ENCODE data around the gene ZNF512B. TPM values are rescaled to one million over a fixed set of nuclear protein-coding genes. Genes with fewer than 3 reads are reported as not detected.
"Not testable (repeated sequence)": the region's sequence is repeated elsewhere in the genome, so short reads cannot be mapped to it uniquely, and the experiment has no call there.

Gene ZNF512B
- total RNA-seq, 1 donor from 2014 or later = 13.7 TPM

DNA sequence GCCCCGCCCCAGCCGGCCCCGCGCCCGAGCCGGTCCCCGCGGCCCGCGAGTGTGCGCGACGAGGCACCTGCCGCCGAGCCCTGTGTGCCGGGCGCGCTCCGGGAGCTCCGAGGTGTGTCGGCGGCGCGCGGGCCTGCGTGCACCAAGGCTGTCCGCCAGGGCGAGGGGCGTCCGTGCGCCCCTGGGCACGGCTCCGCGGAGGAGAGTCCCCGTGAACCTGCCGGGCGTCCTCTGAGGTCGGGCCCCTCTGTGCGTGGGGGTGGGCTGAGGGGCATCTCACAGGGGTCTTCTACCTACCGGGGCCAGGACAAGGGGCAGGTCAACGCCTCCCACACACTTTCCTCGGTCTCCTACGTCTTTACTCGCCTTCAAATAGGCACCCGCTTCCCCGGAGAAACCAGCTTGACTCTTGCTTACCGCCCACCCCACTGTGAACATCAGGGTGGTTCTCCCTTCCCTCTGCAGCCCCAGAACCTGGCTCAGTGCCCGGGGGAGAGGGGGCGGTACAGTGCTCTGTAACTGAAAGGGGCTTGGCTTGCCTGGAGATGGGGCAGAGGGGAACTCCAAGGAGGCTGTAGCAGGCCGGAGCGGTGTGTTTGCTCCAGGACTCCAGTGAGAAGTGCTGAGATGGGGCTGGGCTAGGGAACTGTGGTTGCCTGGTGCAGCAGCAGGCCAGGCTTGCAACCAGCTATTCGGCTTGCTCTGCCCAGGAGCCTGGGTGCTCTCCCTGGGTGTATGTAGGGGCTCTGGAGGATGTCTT lies 10.0 kb upstream of the ZNF512B start, which contains the start of gene SAMD10:
Gene SAMD10 (minus strand): TSS at position 86 of the 760 bp plus-strand sequence. CDS start 175 bp downstream, outside the sequence.
- ATAC-seq (peak; percentile 17 to 27), DNase-seq (no peak)
- peaks cover 44% of the 10 kb centered on the region for H3K4me1 ChIP-seq
- intact Hi-C loops (cut with DNase I) = no loop called here
- TF ChIP-seq CTCF (IDR thresholded peaks at IDR 0.05) = no peak
- H3K27ac ChIP-seq = peak within 1 kb of the TSS; percentile 86
- no peaks in the 10 kb centered on the region for H3K9me3 ChIP-seq
- no peaks in the 10 kb centered on the region for H3K27me3 ChIP-seq (ENCODE audit: low read depth)
- H3K4me3 ChIP-seq = peak within 1 kb of the TSS; percentile 91
- peaks cover 21% of the 10 kb centered on the region for H3K36me3 ChIP-seq

DNA sequence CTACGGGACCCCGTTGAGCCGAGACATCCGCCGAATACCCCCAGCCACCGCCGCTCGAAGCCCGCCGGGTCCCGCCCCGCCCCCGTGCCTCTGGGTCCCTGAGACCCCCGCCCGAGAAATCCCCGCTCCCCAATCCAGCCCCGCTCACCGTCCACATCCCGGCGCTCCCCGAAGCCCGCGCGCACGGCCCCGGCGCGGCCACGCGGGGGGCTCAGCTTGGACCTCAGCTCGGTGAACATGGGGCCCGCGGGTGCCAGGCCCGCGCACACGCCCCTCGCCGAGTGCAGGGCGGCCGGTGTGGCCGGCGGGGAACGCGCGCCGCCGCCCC lies 9.5 kb upstream of the ZNF512B start:
- DNase-seq = no peak
- H3K27ac ChIP-seq = peak overlapping the region; percentile 86

DNA sequence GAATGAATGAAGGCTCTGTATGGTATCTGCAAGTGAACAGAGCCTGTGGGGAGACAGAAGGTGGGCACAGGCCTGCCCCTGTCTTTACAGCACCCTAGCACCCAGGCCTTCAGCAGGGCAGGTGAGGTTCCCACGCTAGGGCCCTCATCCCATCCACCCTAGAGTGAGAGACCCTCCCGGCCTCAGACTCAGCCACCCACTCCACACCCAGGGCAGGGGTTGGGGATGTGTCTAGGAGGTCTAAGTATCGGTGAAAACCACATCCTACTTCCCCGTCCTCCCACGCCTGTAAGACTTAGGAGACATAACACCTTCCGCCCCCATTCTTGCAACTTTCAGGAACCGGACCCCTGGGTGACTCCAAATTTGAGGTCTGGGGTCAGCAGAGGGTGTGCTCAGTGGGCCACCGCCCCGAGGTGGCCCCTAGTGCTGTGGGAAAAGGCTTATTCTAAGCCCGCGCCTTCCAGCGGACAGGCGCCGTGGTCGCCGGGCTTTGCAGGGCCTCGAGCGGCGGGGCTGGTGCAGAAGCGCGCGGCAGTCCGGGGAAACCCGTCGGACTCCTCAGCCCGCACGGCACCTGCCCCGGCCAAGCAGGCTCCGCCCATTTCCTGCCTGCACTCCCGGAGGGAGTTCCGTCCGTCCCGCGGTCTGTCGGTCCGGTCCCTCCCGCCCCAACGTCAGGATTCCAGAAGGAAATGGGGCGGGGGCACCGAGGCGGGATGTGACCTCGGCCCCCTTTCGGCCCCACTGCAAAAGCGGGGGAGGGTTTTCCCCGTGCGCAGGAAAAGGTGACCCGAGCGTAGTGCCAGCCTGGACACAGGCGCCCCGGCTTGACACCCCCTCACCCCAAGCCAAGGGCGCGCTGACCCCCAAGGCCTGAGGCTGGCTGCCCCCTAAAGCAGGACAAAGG lies 8.8 kb upstream of the ZNF512B start:
- peaks cover 50% of the 10 kb centered on the region for H3K4me1 ChIP-seq
- H3K4me3 ChIP-seq = peak overlapping the region; percentile 91
- peak; percentile 90 for DNase-seq
- H3K36me3 ChIP-seq = peaks cover 10% of the 10 kb centered on the region
- H3K27me3 ChIP-seq (ENCODE audit: low read depth) = no peaks in the 10 kb centered on the region
- intact Hi-C loops (cut with DNase I) = no loop called here
- H3K9me3 ChIP-seq = no peaks in the 10 kb centered on the region
- ATAC-seq = peak; percentile 56 to 64
- TF ChIP-seq CTCF (IDR thresholded peaks at IDR 0.05) = no peak
- H3K27ac ChIP-seq = peak overlapping the region; percentile 86

More for the DNA sequence above, 9.5 kb upstream of the ZNF512B start:
- Histone ChIP-seq H3K36me3 (peaks cover 16% of the 10 kb centered on the region), H3K27me3 (ENCODE audit: low read depth) (no peaks in the 10 kb centered on the region), H3K4me3 (peak overlapping the region; percentile 91), H3K9me3 (no peaks in the 10 kb centered on the region), H3K4me1 (peaks cover 44% of the 10 kb centered on the region)
- intact Hi-C loops (cut with DNase I) = no loop called here
- TF ChIP-seq CTCF (IDR thresholded peaks at IDR 0.05) = no peak
- no peak for ATAC-seq

GRCh38 chr20:63977739-63978276 lies 8.1 kb upstream of the ZNF512B start:
- Histone ChIP-seq H3K27me3 (ENCODE audit: low read depth) (no peaks in the 10 kb centered on the region), H3K36me3 (peaks cover 2% of the 10 kb centered on the region), H3K4me1 (peaks cover 52% of the 10 kb centered on the region), H3K4me3 (no peak overlapping the region), H3K27ac (no peak overlapping the region), H3K9me3 (no peaks in the 10 kb centered on the region)
- no peak for TF ChIP-seq CTCF (IDR thresholded peaks at IDR 0.05)
- DNase-seq = no peak
- no peak for ATAC-seq
- intact Hi-C loops (cut with DNase I) = no loop called here

DNA sequence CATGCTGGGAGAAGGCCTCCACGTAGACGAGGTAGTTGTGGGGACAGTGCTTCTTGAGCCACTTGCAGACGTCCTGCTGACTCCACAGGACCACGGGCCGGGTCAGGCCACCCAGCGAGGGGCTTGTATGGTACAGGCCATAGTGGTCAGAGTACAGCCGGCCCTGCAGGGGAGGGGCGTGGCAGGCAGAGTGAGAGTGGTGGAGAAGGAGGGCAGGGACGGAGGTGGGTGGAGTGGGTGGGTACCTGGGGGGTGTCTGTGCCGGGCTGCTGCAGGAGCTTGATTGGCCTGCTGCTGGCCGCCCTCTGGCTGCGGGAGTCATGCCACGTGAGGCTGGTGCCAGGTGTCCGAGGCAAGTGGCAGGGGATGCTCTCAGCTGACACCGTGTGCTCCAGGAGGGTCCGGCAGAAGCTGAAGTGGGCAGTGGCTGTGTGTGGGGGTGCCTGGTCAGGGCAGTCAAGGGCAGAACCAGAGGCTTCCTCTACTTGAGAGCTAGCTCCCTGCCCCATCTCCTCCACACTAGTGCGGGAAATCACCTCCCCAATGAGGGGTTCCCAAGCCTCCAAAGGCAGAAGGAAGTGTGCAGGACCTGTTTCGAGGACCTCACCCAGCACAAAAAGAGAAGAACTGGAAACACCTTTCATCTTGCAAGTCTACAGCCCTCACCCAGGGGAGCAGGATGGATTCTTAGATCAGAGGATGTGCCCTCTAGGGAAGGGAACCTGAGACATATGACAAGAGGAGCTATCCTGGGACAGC lies 7.4 kb upstream of the ZNF512B start:
- no peaks in the 10 kb centered on the region for H3K36me3 ChIP-seq
- H3K27me3 ChIP-seq (ENCODE audit: low read depth) = no peaks in the 10 kb centered on the region
- no peak overlapping the region for H3K27ac ChIP-seq
- TF ChIP-seq CTCF (IDR thresholded peaks at IDR 0.05) = no peak
- intact Hi-C loops (cut with DNase I) = no loop called here
- no peaks in the 10 kb centered on the region for H3K9me3 ChIP-seq
- peaks cover 47% of the 10 kb centered on the region for H3K4me1 ChIP-seq
- no peak for DNase-seq
- no peak overlapping the region for H3K4me3 ChIP-seq
- no peak for ATAC-seq

DNA sequence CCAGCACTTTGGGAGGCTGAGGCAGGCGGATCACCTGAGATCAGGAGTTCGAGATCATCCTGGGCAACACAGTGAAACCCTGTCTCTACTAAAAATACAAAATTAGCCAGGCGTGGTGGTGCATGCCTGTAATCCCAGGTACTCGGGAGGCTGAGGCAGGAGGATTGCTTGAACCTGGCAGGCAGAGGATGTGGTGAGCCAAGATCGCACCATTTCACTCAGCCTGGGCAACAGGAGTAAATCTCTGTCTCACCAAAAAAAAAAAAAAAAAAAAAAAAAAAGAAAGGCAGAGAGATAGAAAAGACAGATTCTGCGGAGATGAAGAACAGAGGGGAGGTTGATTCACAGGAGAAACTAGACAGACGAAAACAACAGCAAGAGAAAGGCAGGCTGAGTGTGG lies 6.8 kb upstream of the ZNF512B start:
- ATAC-seq; intact Hi-C loops (cut with DNase I); H3K27me3 ChIP-seq (ENCODE audit: low read depth); H3K4me3 ChIP-seq; H3K36me3 ChIP-seq; DNase-seq; H3K27ac ChIP-seq; H3K9me3 ChIP-seq: not testable (repeated sequence)
- H3K4me1 ChIP-seq = peaks cover 46% of the 10 kb centered on the region

Measured in lower lobe of right lung (tissue), 2 donors.